WTC11 (cell line): ENCODE measurements around the gene GABRE. TPM values are rescaled to one million over a fixed set of nuclear protein-coding genes. Genes with fewer than 3 reads are reported as not detected.

ENCODE experiments used
- ATAC-seq: fragments of 200-7000 bp; cut with Tn5 transposase; 2 replicates; pipeline ENCODE4 v1.10.0; 2021; ENCODE audit warnings: mild to moderate bottlenecking, moderate library complexity
- CTCF ChIA-PET: fragments of 300-600 bp; sonication (Branson Sonifier 250); formaldehyde crosslinking; loops from one replicate; lab custom pipeline; 2021; ENCODE audit warnings: antibody characterized with exemption; lab: Charles Lee
- POLR2A ChIA-PET: fragments of 350-600 bp; sonication (Branson Sonifier 250); formaldehyde crosslinking; loops from one replicate; lab custom pipeline; 2021; ENCODE audit warnings: antibody characterized with exemption; lab: Charles Lee
- DNase-seq: peaks from one replicate; pipeline ENCODE4 v3.0.0; 2021; ENCODE audit warnings: low spot score
- H3K27ac Mint-ChIP-seq: 2 replicates; pipeline ENCODE4 v1.8.0; 2021; ENCODE audit warnings: mixed read lengths
- H3K27me3 Mint-ChIP-seq: 2 replicates; pipeline ENCODE4 v1.8.0; 2021; ENCODE audit warnings: low read depth, mild to moderate bottlenecking, moderate library complexity, mixed read lengths
- H3K36me3 Mint-ChIP-seq: 2 replicates; pipeline ENCODE4 v1.8.0; 2021; ENCODE audit warnings: mixed read lengths
- H3K4me1 Mint-ChIP-seq: 2 replicates; pipeline ENCODE4 v1.8.0; 2022; ENCODE audit warnings: mixed read lengths
- H3K4me3 Mint-ChIP-seq: 2 replicates; pipeline ENCODE4 v1.8.0; 2021; ENCODE audit warnings: mild to moderate bottlenecking, moderate library complexity, mixed read lengths
- H3K9me3 Mint-ChIP-seq: 2 replicates; pipeline ENCODE4 v1.8.0; 2021; ENCODE audit warnings: mixed read lengths
- JUN ChIP-seq: sonication (generic); formaldehyde crosslinking; IDR thresholded peaks from 2 replicates; pipeline ENCODE4 v1.8.0; 2023; ENCODE audit warnings: mild to moderate bottlenecking, missing genetic modification reagents
- MYBL2 ChIP-seq: sonication (generic); formaldehyde crosslinking; IDR thresholded peaks from 2 replicates; pipeline ENCODE4 v1.8.1; 2023; ENCODE audit warnings: mild to moderate bottlenecking, moderate library complexity, missing genetic modification reagents
- NFE2L1 ChIP-seq: sonication (generic); formaldehyde crosslinking; IDR thresholded peaks from 2 replicates; pipeline ENCODE4 v1.8.1; 2023; ENCODE audit warnings: missing genetic modification reagents
- ZNF219 ChIP-seq: sonication (generic); formaldehyde crosslinking; IDR thresholded peaks from 2 replicates; pipeline ENCODE4 v1.8.0; 2023; ENCODE audit warnings: missing genetic modification reagents, mild to moderate bottlenecking, borderline replicate concordance
- ZNF416 ChIP-seq: fragments of 250-450 bp; sonication (Bioruptor Pico); IDR thresholded peaks from 2 replicates; pipeline ENCODE4 v1.9.0; 2021; ENCODE audit warnings: mild to moderate bottlenecking, inconsistent platforms
- total RNA-seq: library from RNA; stranded (reverse); gene quantifications from 3 replicates; pipeline ENCODE4 v1.2.3, GENCODE V29; 2021
- TF ChIP-seq, protein P1 (sequence below): sonication (generic); formaldehyde crosslinking; IDR thresholded peaks from 2 replicates; pipeline ENCODE4 v1.8.0; 2022; ENCODE audit warnings: missing genetic modification reagents
- TF ChIP-seq, protein P2 (sequence below): sonication (generic); formaldehyde crosslinking; IDR thresholded peaks from 2 replicates; pipeline ENCODE4 v1.8.0; 2023; ENCODE audit warnings: missing genetic modification reagents
- TF ChIP-seq, protein P3 (sequence below): fragments of 250-450 bp; sonication (Bioruptor Pico); IDR thresholded peaks from 2 replicates; pipeline ENCODE4 v1.9.0; 2021; ENCODE audit warnings: mild to moderate bottlenecking, borderline replicate concordance
- TF ChIP-seq, protein P4 (sequence below): sonication (generic); formaldehyde crosslinking; IDR thresholded peaks from 2 replicates; pipeline ENCODE4 v1.8.0; 2022; ENCODE audit warnings: mild to moderate bottlenecking, missing genetic modification reagents
- TF ChIP-seq, protein P5 (sequence below): sonication (generic); formaldehyde crosslinking; IDR thresholded peaks from 2 replicates; pipeline ENCODE4 v1.8.0; 2022; ENCODE audit warnings: mild to moderate bottlenecking, missing genetic modification reagents
- TF ChIP-seq, protein P6 (sequence below): fragments of 250-450 bp; sonication (Bioruptor Pico); conservative IDR thresholded peaks from 2 replicates; pipeline ENCODE4 v1.9.0; 2021; ENCODE audit warnings: mild to moderate bottlenecking
- TF ChIP-seq, protein P7 (sequence below): sonication (generic); formaldehyde crosslinking; IDR thresholded peaks from 2 replicates; pipeline ENCODE4 v1.8.1; 2022; ENCODE audit warnings: mild to moderate bottlenecking, moderate library complexity, missing genetic modification reagents
- TF ChIP-seq, protein P8 (sequence below): sonication (generic); formaldehyde crosslinking; IDR thresholded peaks from 2 replicates; pipeline ENCODE4 v1.8.1; 2023; ENCODE audit warnings: mild to moderate bottlenecking, missing genetic modification reagents, moderate library complexity
- TF ChIP-seq, protein P9 (sequence below): sonication (generic); formaldehyde crosslinking; IDR thresholded peaks from 2 replicates; pipeline ENCODE4 v1.8.1; 2023; ENCODE audit warnings: mild to moderate bottlenecking, missing genetic modification reagents
- TF ChIP-seq, protein P10 (sequence below): sonication (generic); formaldehyde crosslinking; IDR thresholded peaks from 2 replicates; pipeline ENCODE4 v1.8.1; 2022; ENCODE audit warnings: mild to moderate bottlenecking, missing genetic modification reagents, moderate library complexity, borderline replicate concordance

The GABRE gene
- total RNA-seq, 1 experiment from 2014 or later: 6.5 TPM

DNA sequence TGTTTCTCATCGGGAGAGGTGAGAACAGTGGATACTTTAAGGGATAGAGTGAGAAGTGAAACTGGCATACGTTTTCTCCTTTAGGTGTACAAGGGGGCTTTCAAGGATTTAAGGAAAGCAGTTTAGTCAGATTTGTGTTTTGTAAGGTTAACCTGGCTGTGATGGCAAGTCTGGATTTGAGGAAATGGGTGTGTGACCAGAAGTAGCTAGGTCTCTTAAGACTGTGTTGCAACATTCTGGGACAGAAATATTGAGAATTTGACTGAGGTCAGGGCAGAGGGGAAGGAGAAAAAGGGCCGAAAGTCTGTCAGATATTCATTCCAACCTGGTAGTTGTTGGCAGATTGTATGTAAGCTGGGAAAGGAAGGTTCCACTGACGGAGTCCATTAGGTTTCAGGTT lies 10.4 kb upstream of the GABRE start (continued):
- TF ChIP-seq, protein P1, sequence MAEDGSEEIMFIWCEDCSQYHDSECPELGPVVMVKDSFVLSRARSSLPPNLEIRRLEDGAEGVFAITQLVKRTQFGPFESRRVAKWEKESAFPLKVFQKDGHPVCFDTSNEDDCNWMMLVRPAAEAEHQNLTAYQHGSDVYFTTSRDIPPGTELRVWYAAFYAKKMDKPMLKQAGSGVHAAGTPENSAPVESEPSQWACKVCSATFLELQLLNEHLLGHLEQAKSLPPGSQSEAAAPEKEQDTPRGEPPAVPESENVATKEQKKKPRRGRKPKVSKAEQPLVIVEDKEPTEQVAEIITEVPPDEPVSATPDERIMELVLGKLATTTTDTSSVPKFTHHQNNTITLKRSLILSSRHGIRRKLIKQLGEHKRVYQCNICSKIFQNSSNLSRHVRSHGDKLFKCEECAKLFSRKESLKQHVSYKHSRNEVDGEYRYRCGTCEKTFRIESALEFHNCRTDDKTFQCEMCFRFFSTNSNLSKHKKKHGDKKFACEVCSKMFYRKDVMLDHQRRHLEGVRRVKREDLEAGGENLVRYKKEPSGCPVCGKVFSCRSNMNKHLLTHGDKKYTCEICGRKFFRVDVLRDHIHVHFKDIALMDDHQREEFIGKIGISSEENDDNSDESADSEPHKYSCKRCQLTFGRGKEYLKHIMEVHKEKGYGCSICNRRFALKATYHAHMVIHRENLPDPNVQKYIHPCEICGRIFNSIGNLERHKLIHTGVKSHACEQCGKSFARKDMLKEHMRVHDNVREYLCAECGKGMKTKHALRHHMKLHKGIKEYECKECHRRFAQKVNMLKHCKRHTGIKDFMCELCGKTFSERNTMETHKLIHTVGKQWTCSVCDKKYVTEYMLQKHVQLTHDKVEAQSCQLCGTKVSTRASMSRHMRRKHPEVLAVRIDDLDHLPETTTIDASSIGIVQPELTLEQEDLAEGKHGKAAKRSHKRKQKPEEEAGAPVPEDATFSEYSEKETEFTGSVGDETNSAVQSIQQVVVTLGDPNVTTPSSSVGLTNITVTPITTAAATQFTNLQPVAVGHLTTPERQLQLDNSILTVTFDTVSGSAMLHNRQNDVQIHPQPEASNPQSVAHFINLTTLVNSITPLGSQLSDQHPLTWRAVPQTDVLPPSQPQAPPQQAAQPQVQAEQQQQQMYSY: no peak
- TF ChIP-seq, protein P2, sequence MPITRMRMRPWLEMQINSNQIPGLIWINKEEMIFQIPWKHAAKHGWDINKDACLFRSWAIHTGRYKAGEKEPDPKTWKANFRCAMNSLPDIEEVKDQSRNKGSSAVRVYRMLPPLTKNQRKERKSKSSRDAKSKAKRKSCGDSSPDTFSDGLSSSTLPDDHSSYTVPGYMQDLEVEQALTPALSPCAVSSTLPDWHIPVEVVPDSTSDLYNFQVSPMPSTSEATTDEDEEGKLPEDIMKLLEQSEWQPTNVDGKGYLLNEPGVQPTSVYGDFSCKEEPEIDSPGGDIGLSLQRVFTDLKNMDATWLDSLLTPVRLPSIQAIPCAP: no peak
- TF ChIP-seq, protein P3, sequence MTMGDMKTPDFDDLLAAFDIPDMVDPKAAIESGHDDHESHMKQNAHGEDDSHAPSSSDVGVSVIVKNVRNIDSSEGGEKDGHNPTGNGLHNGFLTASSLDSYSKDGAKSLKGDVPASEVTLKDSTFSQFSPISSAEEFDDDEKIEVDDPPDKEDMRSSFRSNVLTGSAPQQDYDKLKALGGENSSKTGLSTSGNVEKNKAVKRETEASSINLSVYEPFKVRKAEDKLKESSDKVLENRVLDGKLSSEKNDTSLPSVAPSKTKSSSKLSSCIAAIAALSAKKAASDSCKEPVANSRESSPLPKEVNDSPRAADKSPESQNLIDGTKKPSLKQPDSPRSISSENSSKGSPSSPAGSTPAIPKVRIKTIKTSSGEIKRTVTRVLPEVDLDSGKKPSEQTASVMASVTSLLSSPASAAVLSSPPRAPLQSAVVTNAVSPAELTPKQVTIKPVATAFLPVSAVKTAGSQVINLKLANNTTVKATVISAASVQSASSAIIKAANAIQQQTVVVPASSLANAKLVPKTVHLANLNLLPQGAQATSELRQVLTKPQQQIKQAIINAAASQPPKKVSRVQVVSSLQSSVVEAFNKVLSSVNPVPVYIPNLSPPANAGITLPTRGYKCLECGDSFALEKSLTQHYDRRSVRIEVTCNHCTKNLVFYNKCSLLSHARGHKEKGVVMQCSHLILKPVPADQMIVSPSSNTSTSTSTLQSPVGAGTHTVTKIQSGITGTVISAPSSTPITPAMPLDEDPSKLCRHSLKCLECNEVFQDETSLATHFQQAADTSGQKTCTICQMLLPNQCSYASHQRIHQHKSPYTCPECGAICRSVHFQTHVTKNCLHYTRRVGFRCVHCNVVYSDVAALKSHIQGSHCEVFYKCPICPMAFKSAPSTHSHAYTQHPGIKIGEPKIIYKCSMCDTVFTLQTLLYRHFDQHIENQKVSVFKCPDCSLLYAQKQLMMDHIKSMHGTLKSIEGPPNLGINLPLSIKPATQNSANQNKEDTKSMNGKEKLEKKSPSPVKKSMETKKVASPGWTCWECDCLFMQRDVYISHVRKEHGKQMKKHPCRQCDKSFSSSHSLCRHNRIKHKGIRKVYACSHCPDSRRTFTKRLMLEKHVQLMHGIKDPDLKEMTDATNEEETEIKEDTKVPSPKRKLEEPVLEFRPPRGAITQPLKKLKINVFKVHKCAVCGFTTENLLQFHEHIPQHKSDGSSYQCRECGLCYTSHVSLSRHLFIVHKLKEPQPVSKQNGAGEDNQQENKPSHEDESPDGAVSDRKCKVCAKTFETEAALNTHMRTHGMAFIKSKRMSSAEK: no peak
- TF ChIP-seq, protein P4, sequence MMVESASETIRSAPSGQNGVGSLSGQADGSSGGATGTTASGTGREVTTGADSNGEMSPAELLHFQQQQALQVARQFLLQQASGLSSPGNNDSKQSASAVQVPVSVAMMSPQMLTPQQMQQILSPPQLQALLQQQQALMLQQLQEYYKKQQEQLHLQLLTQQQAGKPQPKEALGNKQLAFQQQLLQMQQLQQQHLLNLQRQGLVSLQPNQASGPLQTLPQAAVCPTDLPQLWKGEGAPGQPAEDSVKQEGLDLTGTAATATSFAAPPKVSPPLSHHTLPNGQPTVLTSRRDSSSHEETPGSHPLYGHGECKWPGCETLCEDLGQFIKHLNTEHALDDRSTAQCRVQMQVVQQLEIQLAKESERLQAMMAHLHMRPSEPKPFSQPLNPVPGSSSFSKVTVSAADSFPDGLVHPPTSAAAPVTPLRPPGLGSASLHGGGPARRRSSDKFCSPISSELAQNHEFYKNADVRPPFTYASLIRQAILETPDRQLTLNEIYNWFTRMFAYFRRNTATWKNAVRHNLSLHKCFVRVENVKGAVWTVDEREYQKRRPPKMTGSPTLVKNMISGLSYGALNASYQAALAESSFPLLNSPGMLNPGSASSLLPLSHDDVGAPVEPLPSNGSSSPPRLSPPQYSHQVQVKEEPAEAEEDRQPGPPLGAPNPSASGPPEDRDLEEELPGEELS: no peak
- TF ChIP-seq MYBL2 (CRISPR knock-in tag): no peak

DNA sequence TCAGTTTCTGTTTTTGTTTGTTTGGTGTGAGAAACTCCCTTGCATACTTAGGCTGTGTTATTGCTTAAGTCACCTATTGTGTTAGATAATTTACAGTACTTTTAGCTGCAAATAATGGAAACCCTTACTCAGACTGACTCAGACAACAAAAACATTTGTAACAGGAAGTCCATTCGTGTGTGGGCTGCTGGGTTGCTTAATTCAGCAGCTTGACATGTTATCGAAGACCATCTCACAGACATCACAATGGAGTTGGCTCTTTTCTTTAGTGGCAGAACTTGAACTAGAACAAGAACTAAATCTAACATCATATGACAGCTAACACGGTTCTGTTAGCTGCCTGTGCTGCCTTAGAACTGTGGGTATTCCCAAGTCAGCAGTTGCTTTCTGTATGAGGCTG lies 9.9 kb upstream of the GABRE start:
- Mint-ChIP-seq H3K27ac (no peak overlapping the region), H3K36me3 (no peaks in the 10 kb centered on the region), H3K4me1 (peaks cover 7% of the 10 kb centered on the region), H3K9me3 (no peaks in the 10 kb centered on the region), H3K4me3 (no peak overlapping the region), H3K27me3 (no peaks in the 10 kb centered on the region)
- ATAC-seq: no peak
- no peak for DNase-seq
- ChIA-PET CTCF (no interaction called here), POLR2A (no interaction called here)
- TF ChIP-seq, protein P5, sequence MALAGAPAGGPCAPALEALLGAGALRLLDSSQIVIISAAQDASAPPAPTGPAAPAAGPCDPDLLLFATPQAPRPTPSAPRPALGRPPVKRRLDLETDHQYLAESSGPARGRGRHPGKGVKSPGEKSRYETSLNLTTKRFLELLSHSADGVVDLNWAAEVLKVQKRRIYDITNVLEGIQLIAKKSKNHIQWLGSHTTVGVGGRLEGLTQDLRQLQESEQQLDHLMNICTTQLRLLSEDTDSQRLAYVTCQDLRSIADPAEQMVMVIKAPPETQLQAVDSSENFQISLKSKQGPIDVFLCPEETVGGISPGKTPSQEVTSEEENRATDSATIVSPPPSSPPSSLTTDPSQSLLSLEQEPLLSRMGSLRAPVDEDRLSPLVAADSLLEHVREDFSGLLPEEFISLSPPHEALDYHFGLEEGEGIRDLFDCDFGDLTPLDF (CRISPR knock-in tag): no peak
- TF ChIP-seq, protein P6, sequence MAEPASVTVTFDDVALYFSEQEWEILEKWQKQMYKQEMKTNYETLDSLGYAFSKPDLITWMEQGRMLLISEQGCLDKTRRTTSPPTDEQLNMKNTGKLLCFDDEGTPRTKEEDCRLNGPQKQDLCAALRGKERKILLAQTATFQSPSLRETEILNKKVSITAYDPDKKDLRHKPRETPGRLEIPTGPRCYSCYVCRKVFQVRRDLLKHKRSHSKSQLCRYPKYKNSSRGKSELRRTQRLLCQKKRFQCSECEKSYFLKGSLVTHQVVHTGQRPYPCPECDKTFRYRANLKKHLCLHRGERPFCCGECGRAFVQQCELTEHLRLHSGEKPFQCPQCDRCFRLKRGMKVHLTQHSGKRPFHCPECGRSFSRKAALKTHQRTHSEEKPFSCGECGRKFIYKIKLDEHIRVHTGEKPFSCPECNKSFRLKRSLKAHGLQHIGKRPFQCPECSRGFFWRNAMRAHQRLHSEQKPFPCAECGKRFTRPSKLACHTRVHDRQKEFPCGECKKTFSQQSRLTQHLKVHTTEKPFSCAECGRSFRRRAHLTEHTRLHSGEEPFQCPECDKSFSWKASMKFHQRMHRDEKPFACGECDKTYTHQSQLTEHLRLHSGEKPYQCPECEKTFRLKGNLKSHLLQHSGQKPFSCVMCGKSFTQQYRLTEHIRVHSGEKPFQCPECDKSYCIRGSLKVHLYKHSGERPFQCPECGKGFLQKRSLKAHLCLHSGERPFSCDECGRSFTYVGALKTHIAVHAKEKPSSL: no peak
- TF ChIP-seq ZNF416 (CRISPR knock-in tag) (no peak), NFE2L1 (CRISPR knock-in tag) (no peak), ZNF219 (CRISPR knock-in tag) (no peak), JUN (CRISPR knock-in tag) (no peak)
- TF ChIP-seq, protein P7, sequence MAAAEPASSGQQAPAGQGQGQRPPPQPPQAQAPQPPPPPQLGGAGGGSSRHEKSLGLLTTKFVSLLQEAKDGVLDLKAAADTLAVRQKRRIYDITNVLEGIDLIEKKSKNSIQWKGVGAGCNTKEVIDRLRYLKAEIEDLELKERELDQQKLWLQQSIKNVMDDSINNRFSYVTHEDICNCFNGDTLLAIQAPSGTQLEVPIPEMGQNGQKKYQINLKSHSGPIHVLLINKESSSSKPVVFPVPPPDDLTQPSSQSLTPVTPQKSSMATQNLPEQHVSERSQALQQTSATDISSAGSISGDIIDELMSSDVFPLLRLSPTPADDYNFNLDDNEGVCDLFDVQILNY (CRISPR knock-in tag): no peak
- TF ChIP-seq, protein P8, sequence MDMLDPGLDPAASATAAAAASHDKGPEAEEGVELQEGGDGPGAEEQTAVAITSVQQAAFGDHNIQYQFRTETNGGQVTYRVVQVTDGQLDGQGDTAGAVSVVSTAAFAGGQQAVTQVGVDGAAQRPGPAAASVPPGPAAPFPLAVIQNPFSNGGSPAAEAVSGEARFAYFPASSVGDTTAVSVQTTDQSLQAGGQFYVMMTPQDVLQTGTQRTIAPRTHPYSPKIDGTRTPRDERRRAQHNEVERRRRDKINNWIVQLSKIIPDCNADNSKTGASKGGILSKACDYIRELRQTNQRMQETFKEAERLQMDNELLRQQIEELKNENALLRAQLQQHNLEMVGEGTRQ: no peak
- TF ChIP-seq, protein P9, sequence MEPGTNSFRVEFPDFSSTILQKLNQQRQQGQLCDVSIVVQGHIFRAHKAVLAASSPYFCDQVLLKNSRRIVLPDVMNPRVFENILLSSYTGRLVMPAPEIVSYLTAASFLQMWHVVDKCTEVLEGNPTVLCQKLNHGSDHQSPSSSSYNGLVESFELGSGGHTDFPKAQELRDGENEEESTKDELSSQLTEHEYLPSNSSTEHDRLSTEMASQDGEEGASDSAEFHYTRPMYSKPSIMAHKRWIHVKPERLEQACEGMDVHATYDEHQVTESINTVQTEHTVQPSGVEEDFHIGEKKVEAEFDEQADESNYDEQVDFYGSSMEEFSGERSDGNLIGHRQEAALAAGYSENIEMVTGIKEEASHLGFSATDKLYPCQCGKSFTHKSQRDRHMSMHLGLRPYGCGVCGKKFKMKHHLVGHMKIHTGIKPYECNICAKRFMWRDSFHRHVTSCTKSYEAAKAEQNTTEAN (CRISPR knock-in tag): no peak
- TF ChIP-seq, protein P10, sequence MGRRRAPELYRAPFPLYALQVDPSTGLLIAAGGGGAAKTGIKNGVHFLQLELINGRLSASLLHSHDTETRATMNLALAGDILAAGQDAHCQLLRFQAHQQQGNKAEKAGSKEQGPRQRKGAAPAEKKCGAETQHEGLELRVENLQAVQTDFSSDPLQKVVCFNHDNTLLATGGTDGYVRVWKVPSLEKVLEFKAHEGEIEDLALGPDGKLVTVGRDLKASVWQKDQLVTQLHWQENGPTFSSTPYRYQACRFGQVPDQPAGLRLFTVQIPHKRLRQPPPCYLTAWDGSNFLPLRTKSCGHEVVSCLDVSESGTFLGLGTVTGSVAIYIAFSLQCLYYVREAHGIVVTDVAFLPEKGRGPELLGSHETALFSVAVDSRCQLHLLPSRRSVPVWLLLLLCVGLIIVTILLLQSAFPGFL (CRISPR knock-in tag): no peak
